Heart left ventricle (tissue), 13 donors: ENCODE data around the gene IQCH.

Experiments used
- CTCF ChIP-seq, 12 donors: fragments of 200-600 bp; sonication (generic) in 4 of 12; IDR thresholded peaks; one replicate each; pipeline versions ENCODE4 v1.5.0 to v1.8.0; 2018 to 2022; ENCODE audit warnings: antibody characterized with exemption in 12 of 12, mild to moderate bottlenecking in 5 of 12
- POLR2A ChIP-seq, 2 donors: fragments of 450-650 bp; IDR thresholded peaks; one replicate each; pipeline ENCODE4 v1.6.1; 2017; ENCODE audit warnings: antibody characterized with exemption in 2 of 2, mild to moderate bottlenecking in 2 of 2, moderate library complexity in 2 of 2
- donor health status: ischemic (EF 13 %, LVEDD 7.1; RV severe dilation, severe dysfunction).
- donor health status: DM: no; HTN: yes; CAD: no.
- donor health status: DM: no; HTN: no; CAD: no.
- donor health status: ischemic (EF 25% LVEDD 6.9; RV normal size, moderate dysfunction).
- donor health status: ischemic (EF 25% LVEDD 5.7; RV mildly dilated, moderate dysfunction).
- donor health status: ischemic (EF 35%, LVEDD 5.7; RV mildly dilated, moderate dysfunction).
- donor health status: nonischemic (EF 11% LVEDD 7.7; RV severe dilation, severe dysfunction).
- donor health status: DM: yes; HTN: yes; CAD: no.
- donor health status: PGD.
- donor health status: ischemic (EF 29% LVEDD 5.4; RV normal size, mild dysfunction).
- donor health status: nonischemic (EF 23%, LVEDD 6.1; RV moderate dilation, normal function).

GRCh38 chr15:67509918-67510317, 255.3 kb downstream of the IQCH start:
- TF ChIP-seq CTCF (IDR thresholded peaks at IDR 0.05) (no peak), POLR2A (IDR thresholded peaks at IDR 0.05) (no peak)
